ENCODE measurements around the gene GSK3B. TPM values are rescaled to one million over a fixed set of nuclear protein-coding genes. Genes with fewer than 3 reads are reported as not detected.

The GSK3B gene
- total and polyA plus RNA-seq, 2 donors (not counting 3 experiments of a cell fraction or from before 2014, with no cell fraction given), result 22.1 to 50.1 TPM

DNA sequence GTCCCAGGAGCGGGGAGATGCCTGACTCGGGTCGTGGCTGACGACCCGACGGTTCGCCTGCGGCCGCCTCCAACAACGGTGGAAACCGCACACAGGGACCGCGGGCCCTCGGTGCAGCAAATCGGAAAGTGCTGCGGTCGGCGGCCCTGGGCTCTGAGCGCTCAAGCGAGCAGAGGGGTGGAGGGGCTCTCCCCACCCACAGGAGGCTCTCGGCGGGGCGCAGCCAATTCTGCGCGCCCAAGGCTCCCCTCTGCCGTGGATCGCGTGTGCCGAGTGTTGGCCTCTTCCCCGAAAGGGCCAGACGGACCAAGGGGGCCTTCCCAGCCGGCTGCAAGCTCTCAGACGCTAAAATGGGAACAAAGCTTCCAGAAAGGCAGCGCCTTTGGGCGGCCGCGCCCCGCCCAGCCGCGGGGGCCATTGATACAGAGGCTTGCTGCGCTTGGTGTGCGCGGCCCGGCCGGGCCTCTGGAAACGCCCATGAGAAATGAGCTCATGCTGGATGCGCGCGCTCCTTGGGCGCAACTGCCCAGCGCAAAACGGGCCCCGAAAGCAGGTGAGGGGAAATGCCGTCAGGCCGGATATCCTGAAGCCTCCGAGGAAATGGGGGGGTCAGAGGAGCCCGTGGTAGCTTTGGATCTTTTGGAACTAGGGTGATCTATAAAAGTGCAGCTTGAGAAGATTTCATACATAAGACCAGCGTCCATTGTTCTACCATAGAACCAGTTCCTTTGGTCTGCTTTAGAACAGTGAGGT is 1.2 kb upstream of the GSK3B start:
- CTCF ChIA-PET, result interaction anchor here (0.6 to 1.7 kb wide), 12 partner anchors 15 to 463 kb away, joined by 3 to 16 read pairs (median 4); no protein-coding TSS in a partner anchor
- dilution Hi-C loops (cut with MboI; ENCODE audit: extremely low pct_ligation_motif_present, low sequenced_read_pairs), result no loop called here
- no peaks in the 10 kb centered on the region for H3K36me3 ChIP-seq (ENCODE audit: control insufficient read depth in 2 of 2, extremely low read depth in 1 of 2, insufficient read depth in 2 of 2, low read length in 2 of 2)
- TSS peak; percentile 25 for BruUV-seq (replicated peaks)
- DNase-seq (ENCODE audit: low read depth, low spot score) (peak; percentile 92), FAIRE-seq (peak; percentile 84)
- H3K27me3 ChIP-seq (ENCODE audit: control insufficient read depth in 2 of 2, insufficient read depth in 2 of 2, low read length in 2 of 2), result no peaks in the 10 kb centered on the region
- intact Hi-C loops (cut with micrococcal nuclease), result loop anchor here (1.0 to 2.0 kb wide), 8 partner anchors 57 to 627 kb away; partner anchors contain the start of genes LRRC58 and POGLUT1
- H3K9me1 ChIP-seq (replicated peaks; ENCODE audit: control insufficient read depth, extremely low read depth, insufficient read depth, low read length), result no peaks in the 10 kb centered on the region
- peaks cover 14% of the 10 kb centered on the region for H4K20me1 ChIP-seq (replicated peaks; ENCODE audit: control insufficient read depth, extremely low read depth, insufficient read depth, low read length)
- peak overlapping the region; percentile 35 to 96 (median 78) for H3K4me3 ChIP-seq (replicated peaks in 1 of 3; ENCODE audit: insufficient read depth in 1 of 3, low read depth in 1 of 3, low read length in 3 of 3)
- peak overlapping the region; percentile 5 for H2AFZ ChIP-seq (ENCODE audit: low read depth, low read length)
- H3K9ac ChIP-seq (replicated peaks; ENCODE audit: extremely low read depth, insufficient read depth, low read length), result peak overlapping the region; percentile 100
- peaks cover 45% of the 10 kb centered on the region for H3K79me2 ChIP-seq (ENCODE audit: control insufficient read depth, insufficient read depth, low read length)
- peak overlapping the region; percentile 99 for H3K27ac ChIP-seq (ENCODE audit: insufficient read depth, low read depth, low read length)
- H3K4me2 ChIP-seq (ENCODE audit: insufficient read depth, low read length), result peak overlapping the region; percentile 90
- no peaks in the 10 kb centered on the region for H3K9me3 ChIP-seq (replicated peaks; ENCODE audit: control insufficient read depth, insufficient read depth, low read length)
- H3K4me1 ChIP-seq (ENCODE audit: control insufficient read depth, extremely low read depth, insufficient read depth, low read length), result peaks cover 22% of the 10 kb centered on the region
- POLR2A ChIA-PET, result interaction anchor here (0.5 to 3.3 kb wide), 19 partner anchors 17 to 854 kb away, joined by 3 to 37 read pairs (median 4); no protein-coding TSS in a partner anchor
- peak; percentile 79 for TF ChIP-seq JUN (IDR thresholded peaks at IDR 0.05; ENCODE audit: borderline replicate concordance, insufficient read depth, insufficient read length, low read depth)
- TF ChIP-seq MAX (IDR thresholded peaks at IDR 0.05; ENCODE audit: insufficient read depth, insufficient read length), result no peak
- peak; percentile 97 for TF ChIP-seq POLR2A (IDR thresholded peaks at IDR 0.05; ENCODE audit: low read depth, low read length)
- peak; percentile 76 for TF ChIP-seq POLR2AphosphoS5 (IDR thresholded peaks at IDR 0.05; ENCODE audit: insufficient read depth, low read depth, low read length)
- TF ChIP-seq FOS (IDR thresholded peaks at IDR 0.05; ENCODE audit: borderline replicate concordance, insufficient read depth, low read length), result peak; percentile 68

DNA sequence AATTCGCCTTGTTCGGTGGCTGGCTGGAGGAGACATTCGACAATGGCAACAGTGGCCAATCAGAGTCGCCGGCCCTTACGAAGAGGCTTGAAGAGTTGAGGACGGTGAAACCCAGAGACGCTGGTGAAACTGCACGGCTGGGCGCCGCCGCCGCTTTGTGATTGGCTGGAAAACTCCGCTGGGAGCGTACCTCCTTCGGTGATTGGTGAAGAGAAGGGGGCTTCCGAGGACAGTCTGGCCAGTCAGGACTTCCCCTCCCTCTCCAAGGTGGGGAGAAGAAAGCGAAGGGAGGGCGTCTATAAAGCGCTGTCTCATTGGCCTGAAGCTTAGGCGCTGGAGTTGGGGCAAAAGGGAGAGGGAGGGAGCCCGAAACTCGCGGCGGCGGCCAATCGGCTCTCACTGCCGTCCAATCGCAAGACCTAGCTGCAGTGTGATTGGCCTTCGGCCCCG is 554 bp upstream of the GSK3B start:
- peak; percentile 100 for DNase-seq (ENCODE audit: low read depth, low spot score)
- no TSS peak for BruUV-seq (replicated peaks)
- H3K9ac ChIP-seq (replicated peaks; ENCODE audit: extremely low read depth, insufficient read depth, low read length), result peak overlapping the region; percentile 100
- H3K79me2 ChIP-seq (ENCODE audit: control insufficient read depth, insufficient read depth, low read length), result peaks cover 51% of the 10 kb centered on the region
- no peaks in the 10 kb centered on the region for H3K9me3 ChIP-seq (replicated peaks; ENCODE audit: control insufficient read depth, insufficient read depth, low read length)
- dilution Hi-C loops (cut with MboI; ENCODE audit: extremely low pct_ligation_motif_present, low sequenced_read_pairs), result no loop called here
- no peaks in the 10 kb centered on the region for H3K9me1 ChIP-seq (replicated peaks; ENCODE audit: control insufficient read depth, extremely low read depth, insufficient read depth, low read length)
- ChIA-PET CTCF (interaction anchor here (0.6 to 1.7 kb wide), 9 partner anchors 14 to 464 kb away, joined by 3 to 16 read pairs (median 3); no protein-coding TSS in a partner anchor), POLR2A (interaction anchor here (0.6 to 3.3 kb wide), 11 partner anchors 17 to 853 kb away, joined by 3 to 37 read pairs (median 4); no protein-coding TSS in a partner anchor)
- H2AFZ ChIP-seq (ENCODE audit: low read depth, low read length), result no peak overlapping the region
- H3K27ac ChIP-seq (ENCODE audit: insufficient read depth, low read depth, low read length), result peak overlapping the region; percentile 99
- FAIRE-seq, result peak; percentile 99
- no peaks in the 10 kb centered on the region for H3K36me3 ChIP-seq (ENCODE audit: control insufficient read depth in 2 of 2, extremely low read depth in 1 of 2, insufficient read depth in 2 of 2, low read length in 2 of 2)
- H3K27me3 ChIP-seq (ENCODE audit: control insufficient read depth in 2 of 2, insufficient read depth in 2 of 2, low read length in 2 of 2), result no peaks in the 10 kb centered on the region
- H4K20me1 ChIP-seq (replicated peaks; ENCODE audit: control insufficient read depth, extremely low read depth, insufficient read depth, low read length), result peaks cover 16% of the 10 kb centered on the region
- H3K4me2 ChIP-seq (ENCODE audit: insufficient read depth, low read length), result no peak overlapping the region
- H3K4me1 ChIP-seq (ENCODE audit: control insufficient read depth, extremely low read depth, insufficient read depth, low read length), result peaks cover 27% of the 10 kb centered on the region
- peak overlapping the region; percentile 35 to 96 (median 78) for H3K4me3 ChIP-seq (replicated peaks in 1 of 3; ENCODE audit: insufficient read depth in 1 of 3, low read depth in 1 of 3, low read length in 3 of 3)
- intact Hi-C loops (cut with micrococcal nuclease), result loop anchor here (1.0 to 5.0 kb wide), 12 partner anchors 58 to 626 kb away; partner anchors contain the start of genes LRRC58 and POGLUT1
- peak; percentile 85 for TF ChIP-seq EZH2 (IDR thresholded peaks at IDR 0.05; ENCODE audit: borderline replicate concordance, low read depth, low read length, severe bottlenecking)
- TF ChIP-seq POLR2AphosphoS5 (IDR thresholded peaks at IDR 0.05; ENCODE audit: insufficient read depth, low read depth, low read length), result no peak
- no peak for TF ChIP-seq MYC (IDR thresholded peaks at IDR 0.05; ENCODE audit: low read depth, low read length)
- no peak for TF ChIP-seq CTCF (IDR thresholded peaks at IDR 0.05; ENCODE audit: extremely low read depth in 1 of 2, insufficient read depth in 1 of 2, low read depth in 1 of 2, low read length in 2 of 2)
- no peak for TF ChIP-seq JUN (IDR thresholded peaks at IDR 0.05; ENCODE audit: borderline replicate concordance, insufficient read depth, insufficient read length, low read depth)
- no peak for TF ChIP-seq MAX (IDR thresholded peaks at IDR 0.05; ENCODE audit: insufficient read depth, insufficient read length)
